Endothelial cell of umbilical vein (primary cell): ENCODE measurements around the gene FAM161B. TPM values are rescaled to one million over a fixed set of nuclear protein-coding genes. Genes with fewer than 3 reads are reported as not detected.

Source experiments
- BruUV-seq: library from RNA; stranded (reverse); fragments of 400-500 nt; replicated peaks from 2 replicates; lab custom pipeline; 2021; lab: Mats Ljungman, UMichigan
- CTCF ChIA-PET: fragments of 300-600, 350-600 bp; sonication (Branson Sonifier 250); formaldehyde crosslinking; loops from one replicate; lab custom pipeline; 2021; ENCODE audit warnings: antibody characterized with exemption, inconsistent platforms; lab: Charles Lee
- POLR2A ChIA-PET: fragments of 300-600, 350-600 bp; sonication (Branson Sonifier 250); formaldehyde crosslinking; loops from one replicate; lab custom pipeline; 2021; ENCODE audit warnings: antibody characterized with exemption, inconsistent platforms; lab: Charles Lee
- DNase-seq: peaks from one replicate; pipeline ENCODE4 v3.0.0-alpha.2; 2011; ENCODE audit warnings: low read depth, low spot score
- FAIRE-seq: peaks from 2 replicates; lab custom pipeline; 2011; peaks lifted over from hg19 to GRCh38; lab: Jason Lieb, UNC
- H2AFZ ChIP-seq: 2 replicates; pipeline ENCODE4 v1.6.0; 2012; ENCODE audit warnings: low read depth, low read length, control low read depth, inconsistent platforms
- H3K27ac ChIP-seq: 2 replicates; pipeline ENCODE4 v1.5.1; 2011; ENCODE audit warnings: low read depth, mild to moderate bottlenecking, control low read depth, low read length, moderate library complexity; ENCODE audit not compliant: insufficient read depth
- H3K27me3 ChIP-seq, 2 experiments: 2 replicates each; pipeline versions ENCODE4 v1.6.0 to v1.6.1; 2011; ENCODE audit warnings: low read length in 2 of 2, mixed read lengths in 1 of 2; ENCODE audit not compliant: control insufficient read depth in 2 of 2, insufficient read depth in 2 of 2
- H3K36me3 ChIP-seq, 2 experiments: 2 replicates in 1 of 2; 3 replicates in 1 of 2; pipeline ENCODE4 v1.5.1; 2011; ENCODE audit warnings: low read length in 2 of 2, mild to moderate bottlenecking in 1 of 2, moderate library complexity in 1 of 2; ENCODE audit not compliant: control insufficient read depth in 2 of 2, insufficient read depth in 2 of 2; ENCODE audit errors: extremely low read depth in 1 of 2
- H3K4me1 ChIP-seq: 3 replicates; pipeline ENCODE4 v1.5.1; 2011; ENCODE audit warnings: mild to moderate bottlenecking, low read length; ENCODE audit not compliant: control insufficient read depth, insufficient read depth; ENCODE audit errors: extremely low read depth
- H3K4me2 ChIP-seq: 2 replicates; pipeline ENCODE4 v1.6.1; 2011; ENCODE audit warnings: low read length, control low read depth, mixed read lengths; ENCODE audit not compliant: insufficient read depth
- H3K4me3 ChIP-seq, 3 experiments: fragments of 200-600 bp in 1 of 3; sonication (generic), shearing (Covaris generic) in 1 of 3; replicated peaks in 1 of 3; 2 replicates each; pipeline ENCODE4 v1.5.1; 2011 to 2016; ENCODE audit warnings: control low read depth in 3 of 3, low read length in 3 of 3, mild to moderate bottlenecking in 2 of 3, inconsistent platforms in 1 of 3, low read depth in 1 of 3, moderate library complexity in 1 of 3; ENCODE audit not compliant: insufficient read depth in 1 of 3
- H3K79me2 ChIP-seq: 2 replicates; pipeline ENCODE4 v1.6.0; 2012; ENCODE audit warnings: low read length, inconsistent platforms; ENCODE audit not compliant: control insufficient read depth, insufficient read depth
- H3K9ac ChIP-seq: replicated peaks from 2 replicates; pipeline ENCODE3; 2011; ENCODE audit warnings: low read length, control low read depth; ENCODE audit not compliant: insufficient read depth; ENCODE audit errors: extremely low read depth
- H3K9me1 ChIP-seq: replicated peaks from 3 replicates; pipeline ENCODE4 v1.6.0; 2011; ENCODE audit warnings: mild to moderate bottlenecking, low read length; ENCODE audit not compliant: control insufficient read depth, insufficient read depth; ENCODE audit errors: extremely low read depth
- H3K9me3 ChIP-seq: replicated peaks from 2 replicates; pipeline ENCODE4 v1.5.1; 2012; ENCODE audit warnings: low read length, inconsistent platforms; ENCODE audit not compliant: control insufficient read depth, insufficient read depth
- H4K20me1 ChIP-seq: replicated peaks from 2 replicates; pipeline ENCODE3; 2011; ENCODE audit warnings: mild to moderate bottlenecking, low read length; ENCODE audit not compliant: control insufficient read depth, insufficient read depth; ENCODE audit errors: extremely low read depth
- CTCF ChIP-seq, 2 donors: IDR thresholded peaks; 1 replicate in 1 of 2; 2 replicates in 1 of 2; pipeline ENCODE4 v1.5.1; 2011; ENCODE audit warnings: low read length in 2 of 2, mild to moderate bottlenecking in 2 of 2, moderate library complexity in 2 of 2, control low read depth in 1 of 2, inconsistent platforms in 1 of 2, low read depth in 1 of 2; ENCODE audit not compliant: insufficient read depth in 1 of 2; ENCODE audit errors: extremely low read depth in 1 of 2
- EZH2 ChIP-seq: IDR thresholded peaks from 2 replicates; pipeline ENCODE4 v1.6.1; 2012; ENCODE audit warnings: borderline replicate concordance, low read depth, mild to moderate bottlenecking, moderate library complexity, low read length, inconsistent platforms; ENCODE audit not compliant: severe bottlenecking
- FOS ChIP-seq: IDR thresholded peaks from 2 replicates; pipeline ENCODE4 v1.6.1; 2011; ENCODE audit warnings: mild to moderate bottlenecking, low read length, moderate library complexity, borderline replicate concordance; ENCODE audit not compliant: insufficient read depth
- GATA2 ChIP-seq: IDR thresholded peaks from 2 replicates; pipeline ENCODE4 v1.7.0; 2011; ENCODE audit warnings: low read depth, mild to moderate bottlenecking, moderate library complexity, mixed read lengths, low read length; ENCODE audit not compliant: insufficient read length, insufficient read depth
- JUN ChIP-seq: IDR thresholded peaks from 2 replicates; pipeline ENCODE4 v1.6.1; 2011; ENCODE audit warnings: borderline replicate concordance, low read depth; ENCODE audit not compliant: insufficient read length, insufficient read depth
- MYC ChIP-seq: IDR thresholded peaks from one replicate; pipeline ENCODE4 v1.6.1; 2011; ENCODE audit warnings: mild to moderate bottlenecking, low read depth, low read length
- POLR2A ChIP-seq: IDR thresholded peaks from 2 replicates; pipeline ENCODE4 v1.6.1; 2012; ENCODE audit warnings: low read depth, mild to moderate bottlenecking, control low read depth, low read length
- POLR2AphosphoS5 ChIP-seq: IDR thresholded peaks from 2 replicates; pipeline ENCODE4 v1.6.1; 2012; ENCODE audit warnings: low read depth, mild to moderate bottlenecking, control low read depth, low read length, moderate library complexity; ENCODE audit not compliant: insufficient read depth
- dilution Hi-C: fragments of 300-500 bp; cut with MboI; formaldehyde crosslinking; loops from one replicate; pipeline ENCODE4 v1.15.0; 2019; ENCODE audit warnings: low sequenced_read_pairs; ENCODE audit not compliant: extremely low pct_ligation_motif_present
- intact Hi-C: fragments of 100-400 bp; cut with micrococcal nuclease; formaldehyde crosslinking; loops from one replicate; pipeline ENCODE4 v1.10.0; 2022
- polyA plus RNA-seq, 4 experiments: library from polyadenylated mRNA; depleted of rRNA in 3 of 4; stranded (reverse) in 3 of 4; unstranded in 1 of 4; fragments of >200 nt; gene quantifications; 2 replicates each; pipeline versions ENCODE4 v1.2.1 to v1.2.3, GENCODE V29; 2011 to 2012; ENCODE audit warnings: missing spikeins in 1 of 4
- total RNA-seq: library from RNA; stranded (reverse); gene quantifications from 2 replicates; pipeline ENCODE4 v1.2.3, GENCODE V29; 2021
- TF ChIP-seq, protein P1 (sequence below): IDR thresholded peaks from 2 replicates; pipeline ENCODE4 v1.6.1; 2011; ENCODE audit not compliant: insufficient read depth, insufficient read length

Gene FAM161B
- total and polyA plus RNA-seq, 2 donors (not counting 3 experiments of a cell fraction or from before 2014, with no cell fraction given): 1.6 to 3.1 TPM

GRCh38 chr14:73889376-73889775 lies 60.5 kb downstream of the FAM161B start:
- Histone ChIP-seq H3K4me2 (no peak overlapping the region), H3K9ac (no peak overlapping the region), H3K9me3 (no peaks in the 10 kb centered on the region), H3K79me2 (peaks cover 70% of the 10 kb centered on the region), H3K4me1 (peaks cover 18% of the 10 kb centered on the region), H4K20me1 (no peaks in the 10 kb centered on the region), H3K27me3 (no peaks in the 10 kb centered on the region), H3K4me3 (no peak overlapping the region), H3K36me3 (peaks cover 4 to 8% of the 10 kb centered on the region in 2 experiments), H2AFZ (no peak overlapping the region), H3K27ac (no peak overlapping the region), H3K9me1 (no peaks in the 10 kb centered on the region)
- DNase-seq (no peak), FAIRE-seq (no peak)
- dilution Hi-C loops (no loop called here), intact Hi-C loops (no loop called here)
- TF ChIP-seq FOS: no peak
- TF ChIP-seq, protein P1, sequence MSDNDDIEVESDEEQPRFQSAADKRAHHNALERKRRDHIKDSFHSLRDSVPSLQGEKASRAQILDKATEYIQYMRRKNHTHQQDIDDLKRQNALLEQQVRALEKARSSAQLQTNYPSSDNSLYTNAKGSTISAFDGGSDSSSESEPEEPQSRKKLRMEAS: no peak
- TF ChIP-seq CTCF (IDR thresholded peaks at IDR 0.05; ENCODE audit: extremely low read depth in 1 of 2, insufficient read depth in 1 of 2, low read depth in 1 of 2, low read length in 2 of 2): no peak
- TF ChIP-seq GATA2: no peak
- no peak for TF ChIP-seq JUN
- TF ChIP-seq EZH2: no peak
- no peak for TF ChIP-seq POLR2A
- no peak for TF ChIP-seq MYC
- no peak for TF ChIP-seq POLR2AphosphoS5
- no TSS peak for BruUV-seq
- CTCF ChIA-PET: interaction anchor here (1.6 kb wide), 1 partner anchor 32 kb away, joined by 4 read pairs; no protein-coding TSS in a partner anchor
- POLR2A ChIA-PET: no interaction called here
